GM18505 (cell line): ENCODE measurements around the gene GUCA1C.

Source experiments
- ATAC-seq: cut with Tn5 transposase; IDR thresholded peaks from one replicate; pipeline ENCODE4 v1.9.1; 2021; ENCODE audit not compliant: unreplicated experiment
- POLR2A ChIP-seq: IDR thresholded peaks from 4 replicates; pipeline ENCODE4 v1.6.1; 2011; ENCODE audit warnings: borderline replicate concordance; ENCODE audit not compliant: insufficient read depth, insufficient read length; ENCODE audit errors: extremely low read depth

GUCA1C gene

DNA sequence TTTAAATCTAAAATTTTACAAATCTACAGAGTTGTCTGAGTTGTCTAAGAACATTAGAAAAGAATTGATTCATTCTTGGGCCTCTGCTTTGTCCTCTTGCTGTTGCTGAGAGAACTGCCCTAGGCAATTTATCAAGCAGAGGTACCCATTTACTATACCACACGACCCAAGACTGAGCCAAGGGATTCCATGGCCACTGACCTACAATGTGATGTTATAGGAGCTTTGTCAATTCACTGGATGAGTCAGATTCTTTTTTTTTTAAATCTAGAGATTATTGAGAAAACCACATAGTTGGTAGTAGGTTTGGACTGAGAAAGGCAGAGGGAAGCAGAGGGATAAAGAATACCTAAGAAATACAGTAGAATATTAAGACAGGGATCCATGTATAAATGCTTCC is 75.8 kb downstream of the GUCA1C start:
- no peak for ATAC-seq
- TF ChIP-seq POLR2A = no peak

DNA sequence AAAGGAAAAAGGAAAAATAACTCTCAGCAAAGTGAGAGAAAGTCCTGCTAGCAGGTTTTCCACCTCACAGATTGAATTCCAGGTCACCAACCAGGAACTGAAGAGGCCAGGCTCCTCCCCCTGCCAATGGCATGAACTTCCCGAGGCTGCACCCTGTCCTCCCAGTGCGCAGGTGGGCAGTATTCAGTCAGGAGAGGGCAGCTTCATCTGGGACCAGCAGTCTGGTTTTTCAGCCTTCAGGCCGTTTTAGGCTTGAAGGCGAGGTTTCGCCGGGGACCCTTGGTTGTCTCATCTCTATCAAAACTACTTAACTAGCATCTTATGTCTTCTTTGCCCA is 89.9 kb downstream of the GUCA1C start:
- no peak for ATAC-seq
- TF ChIP-seq POLR2A = no peak

DNA sequence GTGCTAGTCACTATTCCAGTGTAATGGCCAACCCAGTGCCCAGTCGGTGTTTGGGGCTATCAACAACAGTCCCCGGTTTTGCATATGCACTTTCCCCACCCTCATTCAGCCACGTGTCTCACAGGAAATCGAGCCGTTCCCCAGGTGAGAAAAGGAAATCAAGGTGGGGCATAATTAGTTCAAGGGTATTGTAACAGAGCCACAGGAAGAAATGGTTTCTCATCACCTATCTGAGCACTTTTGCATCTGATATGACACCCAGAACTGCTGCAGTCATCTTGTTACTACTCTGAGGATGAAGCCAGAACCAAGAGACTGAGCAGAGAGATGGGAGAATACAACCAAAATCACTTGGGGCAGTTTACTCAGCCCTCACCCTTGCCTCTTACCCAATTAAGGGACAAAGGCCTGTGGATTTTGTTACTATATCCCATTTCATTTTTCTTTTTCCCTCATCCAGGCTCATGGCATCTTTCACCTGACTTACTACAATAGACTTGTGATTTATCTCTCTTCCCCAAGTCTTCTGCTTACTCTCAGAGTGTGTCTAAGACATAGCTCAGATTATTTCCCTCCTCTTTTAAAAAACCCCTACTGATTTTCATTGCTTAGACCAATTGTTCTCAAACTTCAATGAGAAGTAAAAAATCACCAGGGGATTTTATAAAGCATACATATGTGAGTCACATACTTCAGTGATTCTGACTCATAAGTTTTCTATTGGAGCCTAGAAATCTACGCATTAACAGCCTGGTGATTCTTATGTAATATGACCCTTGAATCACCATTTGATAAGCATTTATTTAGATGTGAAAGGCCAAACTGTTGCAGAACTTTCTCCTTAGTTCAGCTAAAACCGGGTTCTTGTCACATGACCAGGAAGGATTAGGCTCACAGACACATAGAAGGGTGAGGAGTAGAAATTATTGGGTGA is 90.5 kb downstream of the GUCA1C start:
- no peak for TF ChIP-seq POLR2A
- no peak for ATAC-seq

DNA sequence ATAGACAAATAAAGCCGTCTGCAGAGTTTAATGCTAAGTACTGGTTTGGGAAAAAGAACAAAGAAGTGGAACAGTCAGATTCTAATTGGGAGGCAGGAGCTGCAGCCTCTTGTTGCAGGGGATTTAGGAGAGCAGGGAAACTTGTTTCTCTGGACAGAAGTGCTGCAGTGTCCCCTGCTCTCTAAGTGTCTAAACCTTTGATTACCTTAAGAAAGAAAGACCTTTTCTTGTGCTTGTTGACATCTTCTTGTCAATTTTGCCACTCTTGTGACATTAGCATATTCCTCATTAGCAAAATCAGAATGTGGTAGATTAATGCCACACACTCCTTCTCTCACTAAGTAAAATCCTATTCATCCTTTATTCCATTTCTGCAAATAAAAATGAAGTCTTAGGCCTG is 92.3 kb downstream of the GUCA1C start:
- ATAC-seq = no peak
- no peak for TF ChIP-seq POLR2A
